Ramos (cell line): ENCODE measurements around the gene OTOP1.
"Not testable (repeated sequence)": the region's sequence is repeated elsewhere in the genome, so short reads cannot be mapped to it uniquely, and the experiment has no call there.

ENCODE experiments used
- in situ Hi-C: fragments of 300-500 bp; cut with MboI; formaldehyde crosslinking; loops from one replicate; pipeline ENCODE4 v1.14.3; 2022; ENCODE audit warnings: low sequenced_read_pairs; ENCODE audit not compliant: unreplicated experiment

OTOP1 gene

DNA sequence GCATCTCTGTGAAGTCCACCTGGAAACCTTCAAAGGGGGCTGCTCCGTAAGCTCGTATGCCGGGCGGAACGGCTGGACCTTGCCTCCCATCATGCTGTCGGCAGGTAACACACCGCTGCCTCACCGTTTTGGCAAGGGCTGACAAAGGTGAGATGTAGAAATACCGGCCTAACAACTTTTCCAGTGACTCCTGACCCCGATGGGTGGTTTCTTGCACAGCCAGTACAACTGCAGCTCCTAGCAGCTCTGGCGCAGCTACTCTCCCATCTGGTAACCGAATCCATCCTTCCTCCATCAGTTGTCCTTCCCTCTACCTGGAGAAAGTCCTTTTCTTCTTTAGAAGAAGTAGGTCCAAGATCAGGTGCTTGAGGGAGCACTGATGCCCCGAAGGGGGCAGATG, 59.7 kb downstream of the OTOP1 start:
- in situ Hi-C loops, result loop anchor here (25.0 kb wide), 1 partner anchor 180 kb away; no protein-coding TSS in a partner anchor

DNA sequence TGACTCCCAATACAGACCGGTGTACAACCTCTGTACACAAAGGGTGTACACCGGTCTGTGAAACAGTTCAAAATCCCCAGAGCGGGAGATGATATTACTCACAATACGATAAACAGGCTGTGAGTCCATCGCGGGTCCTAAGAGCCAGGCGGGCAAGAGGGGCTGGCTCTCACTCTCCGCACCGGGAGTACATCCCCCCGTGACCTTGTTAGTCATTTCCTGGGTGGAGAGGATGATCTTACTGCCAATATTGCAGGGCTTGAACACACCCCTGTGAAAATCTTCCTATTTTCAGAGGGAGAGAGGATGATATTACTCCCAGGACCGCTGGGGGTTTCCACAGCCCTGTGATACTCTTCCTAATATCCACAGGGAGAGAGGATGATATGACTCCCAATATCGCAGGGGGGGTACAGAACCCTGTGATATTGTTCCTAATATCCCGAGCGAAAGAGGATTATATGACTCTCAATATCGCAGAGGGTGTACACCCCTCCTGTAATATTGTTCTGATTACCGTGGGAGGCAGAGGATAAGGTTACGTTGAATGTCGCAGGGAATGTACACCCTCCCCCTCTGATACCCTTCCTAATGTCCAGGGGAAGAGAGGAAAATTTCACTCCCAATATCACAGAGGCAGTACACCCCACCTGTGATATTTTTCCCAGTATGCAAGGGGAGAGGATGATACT, 60.9 kb downstream of the OTOP1 start:
- in situ Hi-C loops, result loop anchor here (25.0 kb wide), 1 partner anchor 179 kb away; no protein-coding TSS in a partner anchor

DNA sequence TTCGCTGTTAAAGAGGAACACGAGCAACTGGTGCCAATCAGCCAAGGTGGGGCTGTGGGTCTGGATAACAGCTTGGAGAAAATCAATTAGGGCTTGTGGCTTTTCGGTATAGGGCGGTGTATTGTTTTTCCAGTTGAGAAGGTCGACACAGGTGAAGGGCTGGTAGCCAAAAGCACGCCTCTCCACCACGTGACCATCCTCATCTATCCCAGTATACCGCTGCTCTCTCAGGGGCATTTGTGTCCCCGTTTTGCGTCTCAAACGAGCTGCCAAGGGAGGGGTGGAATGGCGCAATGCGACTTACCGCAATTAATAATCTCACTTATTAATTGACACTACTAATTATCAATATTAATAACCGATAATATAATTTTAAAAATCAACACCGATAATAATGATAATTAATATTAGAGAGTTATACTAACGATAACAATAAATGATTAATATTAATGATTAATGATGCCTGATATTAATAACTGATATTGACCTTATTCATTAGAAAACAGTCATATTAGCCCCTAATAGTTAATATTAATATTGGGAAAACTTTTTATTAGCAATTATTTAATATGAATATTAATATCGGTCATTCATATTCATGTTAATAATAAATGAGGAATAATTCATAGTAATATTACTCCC, 62.1 kb downstream of the OTOP1 start:
- in situ Hi-C loops, result loop anchor here (25.0 kb wide), 1 partner anchor 177 kb away; no protein-coding TSS in a partner anchor

DNA sequence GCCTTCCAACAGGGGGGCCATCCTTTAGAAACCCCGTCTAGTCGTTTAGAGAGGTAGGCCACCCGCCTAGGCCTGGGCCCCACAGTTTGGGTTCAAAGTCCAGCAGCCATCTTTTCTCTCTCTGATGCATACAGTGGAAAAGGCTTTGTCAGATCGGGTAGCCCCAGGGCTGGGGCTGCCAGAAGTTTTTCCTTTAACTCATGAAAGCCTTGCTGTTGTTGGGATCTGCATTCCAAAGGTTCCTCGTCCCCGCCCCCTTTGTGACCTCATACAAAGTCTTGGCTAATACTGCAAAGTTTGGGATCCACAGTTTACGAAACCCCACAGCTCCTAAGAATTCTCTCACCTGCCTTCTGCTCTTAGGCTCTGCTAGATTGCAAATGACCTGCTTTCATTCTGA, 64.5 kb downstream of the OTOP1 start:
- in situ Hi-C loops, result loop anchor here (25.0 kb wide), 1 partner anchor 175 kb away; no protein-coding TSS in a partner anchor

DNA sequence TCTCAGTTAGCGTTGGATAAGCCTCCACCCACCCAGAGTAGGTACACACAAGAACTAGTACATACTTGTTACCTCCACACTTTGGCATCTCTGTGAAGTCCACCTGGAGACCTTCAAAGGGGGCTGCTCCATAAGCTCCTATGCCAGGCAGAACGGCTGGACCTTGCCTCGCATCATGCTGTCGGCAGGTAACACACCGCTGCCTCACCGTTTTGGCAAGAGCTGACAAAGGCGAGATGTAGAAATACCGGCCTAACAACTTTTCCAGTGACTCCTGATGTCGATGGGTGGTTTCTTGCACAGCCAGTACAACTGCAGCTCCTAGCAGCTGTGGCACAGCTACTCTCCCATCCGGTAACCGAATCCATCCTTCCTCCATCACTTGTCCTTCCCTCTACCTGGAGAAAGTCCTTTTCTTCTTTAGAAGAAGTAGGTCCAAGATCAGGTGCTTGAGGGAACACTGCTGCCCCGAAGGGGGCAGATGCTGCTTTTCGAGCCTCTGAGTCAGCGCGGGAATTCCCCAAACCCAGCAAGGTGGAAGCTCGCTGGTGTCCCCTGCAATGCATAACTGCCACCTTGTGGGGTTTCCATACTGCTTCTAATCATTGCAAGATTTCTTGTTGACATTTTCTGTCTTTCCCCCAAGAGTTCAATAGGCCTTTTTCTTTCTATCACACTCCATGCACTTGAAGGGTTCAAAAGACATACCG, 65.6 kb downstream of the OTOP1 start:
- in situ Hi-C loops, result loop anchor here (25.0 kb wide), 1 partner anchor 174 kb away; no protein-coding TSS in a partner anchor

DNA sequence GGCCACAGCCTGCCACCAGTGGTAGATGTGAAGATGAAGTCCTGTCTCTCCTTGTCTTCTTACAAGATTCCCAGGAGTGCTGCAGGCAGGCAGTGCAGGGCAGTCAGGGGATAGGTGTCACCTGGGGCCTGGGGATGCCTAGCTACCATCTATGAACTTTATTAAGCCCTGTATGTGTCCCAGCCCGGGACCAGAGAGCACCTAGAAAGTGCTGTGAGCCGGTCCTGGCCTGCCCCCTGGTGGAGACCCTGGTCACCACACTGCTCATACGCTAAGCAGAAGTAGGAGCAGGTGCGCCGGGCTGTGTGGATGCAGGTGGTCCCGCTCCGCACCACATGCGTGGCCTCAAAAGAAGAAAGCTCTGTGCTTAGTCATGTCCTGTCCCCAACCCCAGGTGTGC, 81.1 kb downstream of the OTOP1 start:
- in situ Hi-C loops, result not testable (repeated sequence)

DNA sequence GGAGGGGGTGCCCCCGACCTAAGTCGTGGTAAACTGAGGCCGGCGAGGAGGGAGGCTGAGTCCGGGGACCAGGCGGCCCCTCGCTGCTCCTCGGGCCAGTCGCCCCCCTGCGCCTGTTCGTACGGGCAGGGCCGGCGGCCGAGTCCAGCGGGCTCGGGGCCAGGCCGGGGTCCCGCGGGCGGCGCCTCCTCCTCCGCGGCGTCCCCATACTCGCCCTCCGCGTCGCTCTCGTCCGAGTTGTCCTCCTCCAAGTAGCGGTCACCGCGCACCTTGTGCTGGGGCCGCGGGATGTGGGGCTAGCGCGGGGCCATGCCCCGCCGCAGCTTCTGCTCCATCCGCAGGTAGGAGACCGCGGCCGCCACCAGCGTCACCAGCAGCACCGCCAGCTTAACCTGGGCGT, 83.4 kb downstream of the OTOP1 start:
- in situ Hi-C loops, result not testable (repeated sequence)

DNA sequence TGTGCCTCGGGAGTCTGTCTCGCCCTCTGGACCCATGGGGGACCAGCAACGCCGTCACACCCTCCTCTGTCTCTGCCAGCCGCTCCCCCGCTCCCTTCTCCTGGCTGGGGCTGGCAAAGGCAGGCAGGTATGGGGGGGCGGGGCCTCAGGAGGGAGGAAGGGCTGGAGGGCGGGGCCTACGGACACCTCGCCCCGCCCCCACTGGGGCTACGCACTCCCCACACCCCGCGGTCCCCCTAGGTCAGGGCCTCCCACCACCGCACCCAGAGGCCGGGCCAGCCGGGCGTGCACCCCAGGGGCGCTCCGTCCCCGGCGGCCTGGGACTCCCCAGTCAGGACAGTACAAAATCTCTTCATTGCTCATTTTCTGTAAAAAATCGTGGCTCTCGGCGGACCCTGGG, 84.0 kb downstream of the OTOP1 start:
- in situ Hi-C loops, result not testable (repeated sequence)

DNA sequence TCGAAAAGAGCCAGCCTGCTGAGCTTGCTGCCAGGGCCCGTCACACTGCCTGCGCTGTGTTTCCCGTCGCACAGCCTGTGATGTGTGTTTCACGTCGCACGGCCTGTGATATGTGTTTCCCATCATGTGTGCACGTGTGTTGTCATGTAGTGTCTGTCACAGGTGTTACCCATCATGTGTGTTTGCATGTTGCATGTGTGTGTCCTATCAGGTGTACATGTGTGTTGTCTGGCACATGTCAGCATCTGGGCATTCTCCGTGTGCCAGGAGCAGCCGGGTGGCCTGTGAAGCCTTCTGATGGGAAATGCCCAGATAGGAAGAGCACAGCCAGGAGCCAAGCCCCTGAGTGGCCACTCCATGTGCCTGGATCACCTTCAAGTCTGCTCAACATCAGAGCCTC, 85.5 kb downstream of the OTOP1 start:
- in situ Hi-C loops, result not testable (repeated sequence)
